GM03348 (cell line): ENCODE measurements around the gene TAPBPL.
A peak's percentile ranks its signal among the peaks of the same experiment; 100 is the strongest.
"Not testable (repeated sequence)": the region's sequence is repeated elsewhere in the genome, so short reads cannot be mapped to it uniquely, and the experiment has no call there.

Source experiments
- DNase-seq: peaks from one replicate; pipeline ENCODE4 v3.0.0; 2012; ENCODE audit warnings: low spot score

Gene TAPBPL

GRCh38 chr12:6462234-6462995 lies 10.6 kb downstream of the TAPBPL start:
- no peak for DNase-seq

- no peak for DNase-seq
These were observed 11.4 kb downstream of the TAPBPL start for GRCh38 chr12:6463216-6463615.

GRCh38 chr12:6463858-6464257 lies 12.0 kb downstream of the TAPBPL start:
- DNase-seq: no peak

- DNase-seq: no peak
These were observed 12.7 kb downstream of the TAPBPL start for GRCh38 chr12:6464531-6464930.

GRCh38 chr12:6465467-6466183 lies 13.8 kb downstream of the TAPBPL start:
- peak; percentile 72 for DNase-seq

GRCh38 chr12:6466184-6466573 lies 14.3 kb downstream of the TAPBPL start:
- DNase-seq: no peak

GRCh38 chr12:6466751-6467150 lies 14.9 kb downstream of the TAPBPL start:
- DNase-seq: not testable (repeated sequence)

- not testable (repeated sequence) for DNase-seq
These were observed 15.9 kb downstream of the TAPBPL start for GRCh38 chr12:6467571-6468282.

- peak; percentile 20 for DNase-seq
These were observed 16.4 kb downstream of the TAPBPL start for GRCh38 chr12:6468283-6468575.

- no peak for DNase-seq
These were observed 17.2 kb downstream of the TAPBPL start for GRCh38 chr12:6469092-6469491.

GRCh38 chr12:6469609-6470374 lies 17.9 kb downstream of the TAPBPL start:
- no peak for DNase-seq

GRCh38 chr12:6470375-6471163 lies 18.7 kb downstream of the TAPBPL start, which contains the start of gene VAMP1:
VAMP1 (minus strand) TSS chr12:6470677; CDS start chr12:6470531, 146 bp downstream.
- peak; percentile 97 for DNase-seq

GRCh38 chr12:6471989-6472360 lies 20.1 kb downstream of the TAPBPL start:
- peak; percentile 45 for DNase-seq

- DNase-seq: no peak
These were observed 20.6 kb downstream of the TAPBPL start for GRCh38 chr12:6472491-6472890.

- not testable (repeated sequence) for DNase-seq
These were observed 23.6 kb downstream of the TAPBPL start for GRCh38 chr12:6475233-6475975.

- DNase-seq: peak; percentile 63
These were observed 24.6 kb downstream of the TAPBPL start for GRCh38 chr12:6476489-6476888.

- not testable (repeated sequence) for DNase-seq
These were observed 25.9 kb downstream of the TAPBPL start for GRCh38 chr12:6477601-6478377.

- peak; percentile 90 for DNase-seq
These were observed 26.6 kb downstream of the TAPBPL start for GRCh38 chr12:6478416-6478815.

GRCh38 chr12:6488240-6488639 lies 36.4 kb downstream of the TAPBPL start:
- DNase-seq: no peak

GRCh38 chr12:6489449-6489848 lies 37.6 kb downstream of the TAPBPL start:
- no peak for DNase-seq
